SK-N-MC (cell line): ENCODE measurements around the gene ITIH3.

Source experiments
- DNase-seq: peaks from one replicate; pipeline ENCODE4 v3.0.0-alpha.2; 2011; ENCODE audit warnings: low read depth, low spot score
- H3K27ac ChIP-seq: fragments of 200-600 bp; sonication (generic); 2 replicates; pipeline ENCODE4 v1.5.1; 2016; ENCODE audit warnings: mixed run types
- H3K36me3 ChIP-seq: fragments of 200-600 bp; sonication (generic); 2 replicates; pipeline ENCODE4 v1.6.1; 2017; ENCODE audit warnings: antibody characterized with exemption, low read length, mixed read lengths; ENCODE audit not compliant: insufficient read depth
- H3K4me3 ChIP-seq: fragments of 200-600 bp; sonication (generic); 2 replicates; pipeline ENCODE4 v1.5.1; 2016
- H3K9ac ChIP-seq: fragments of 200-600 bp; sonication (generic); 2 replicates; pipeline ENCODE4 v1.8.0; 2017; ENCODE audit warnings: mixed run types, mixed read lengths; ENCODE audit not compliant: insufficient read length
- H3K9me3 ChIP-seq: fragments of 200-600 bp; sonication (generic); 2 replicates; pipeline ENCODE4 v1.6.1; 2017; ENCODE audit warnings: low read depth, mild to moderate bottlenecking, antibody characterized with exemption, low read length, moderate library complexity, mixed read lengths
- EZH2 ChIP-seq: fragments of 200-600 bp; sonication (generic); IDR thresholded peaks from one replicate; pipeline ENCODE4 v1.6.1; 2017; ENCODE audit warnings: antibody characterized with exemption
- FOXP2 ChIP-seq: optimal IDR thresholded peaks from 2 replicates; pipeline ENCODE3; 2011; ENCODE audit warnings: mild to moderate bottlenecking, moderate library complexity; ENCODE audit not compliant: insufficient read depth; ENCODE audit errors: extremely low read length, control extremely low read depth
- POLR2AphosphoS5 ChIP-seq: IDR thresholded peaks from 2 replicates; pipeline ENCODE4 v1.6.1; 2012; ENCODE audit warnings: mild to moderate bottlenecking, low read depth, low read length, borderline replicate concordance

ITIH3 gene

GRCh38 chr3:52829482-52829881 lies 34.9 kb downstream of the ITIH3 start:
- no peak overlapping the region for H3K9ac ChIP-seq
- TF ChIP-seq FOXP2 (no peak), EZH2 (no peak), POLR2AphosphoS5 (no peak)
- H3K36me3 ChIP-seq: no peaks in the 10 kb centered on the region
- no peak overlapping the region for H3K27ac ChIP-seq
- H3K4me3 ChIP-seq: no peak overlapping the region
- DNase-seq: no peak
- H3K9me3 ChIP-seq: no peaks in the 10 kb centered on the region

GRCh38 chr3:52829906-52830463 lies 35.4 kb downstream of the ITIH3 start:
- no peak overlapping the region for H3K4me3 ChIP-seq

GRCh38 chr3:52830535-52831258 lies 36.1 kb downstream of the ITIH3 start, which contains the start of gene ITIH4:
Gene ITIH4, minus strand, starts transcription at chr3:52830672. Its CDS starts 30 bp downstream, at chr3:52830642.
- TF ChIP-seq EZH2 (no peak), FOXP2 (no peak), POLR2AphosphoS5 (no peak)
- Histone ChIP-seq H3K27ac (no peak within 1 kb of the TSS), H3K9me3 (no peaks in the 10 kb centered on the region), H3K36me3 (no peaks in the 10 kb centered on the region), H3K9ac (no peak within 1 kb of the TSS), H3K4me3 (no peak within 1 kb of the TSS)
- no peak for DNase-seq

More at GRCh38 chr3:52829906-52830463, 35.4 kb downstream of the ITIH3 start:
- no peak overlapping the region for H3K27ac ChIP-seq
- TF ChIP-seq FOXP2 (no peak), EZH2 (no peak), POLR2AphosphoS5 (no peak)
- no peak for DNase-seq
- H3K9me3 ChIP-seq: no peaks in the 10 kb centered on the region
- no peak overlapping the region for H3K9ac ChIP-seq
- H3K36me3 ChIP-seq: no peaks in the 10 kb centered on the region

GRCh38 chr3:52831500-52832301 lies 37.1 kb downstream of the ITIH3 start:
- Histone ChIP-seq H3K9ac (no peak overlapping the region), H3K4me3 (no peak overlapping the region), H3K9me3 (no peaks in the 10 kb centered on the region), H3K27ac (no peak overlapping the region), H3K36me3 (no peaks in the 10 kb centered on the region)
- DNase-seq: no peak
- TF ChIP-seq POLR2AphosphoS5: no peak
- no peak for TF ChIP-seq EZH2

GRCh38 chr3:52833202-52833601 lies 38.6 kb downstream of the ITIH3 start:
- no peak overlapping the region for H3K4me3 ChIP-seq
- no peaks in the 10 kb centered on the region for H3K36me3 ChIP-seq
- no peak overlapping the region for H3K27ac ChIP-seq
- no peak for TF ChIP-seq EZH2
- no peak for TF ChIP-seq FOXP2
- TF ChIP-seq POLR2AphosphoS5: no peak
- no peak for DNase-seq
- H3K9ac ChIP-seq: no peak overlapping the region
- no peaks in the 10 kb centered on the region for H3K9me3 ChIP-seq

GRCh38 chr3:52834871-52835501 lies 40.4 kb downstream of the ITIH3 start, which contains the start of gene MUSTN1:
Gene MUSTN1, minus strand, starts transcription at chr3:52835019. Its CDS starts 71 bp downstream, at chr3:52834948.
- Histone ChIP-seq H3K27ac (no peak within 1 kb of the TSS), H3K4me3 (no peak within 1 kb of the TSS), H3K9ac (no peak within 1 kb of the TSS), H3K9me3 (no peaks in the 10 kb centered on the region), H3K36me3 (no peaks in the 10 kb centered on the region)
- TF ChIP-seq POLR2AphosphoS5 (no peak), EZH2 (no peak), FOXP2 (no peak)
- DNase-seq: no peak

GRCh38 chr3:52835766-52836470 lies 41.3 kb downstream of the ITIH3 start:
- no peaks in the 10 kb centered on the region for H3K9me3 ChIP-seq
- H3K4me3 ChIP-seq: no peak overlapping the region
- TF ChIP-seq FOXP2 (no peak), POLR2AphosphoS5 (no peak), EZH2 (no peak)
- no peaks in the 10 kb centered on the region for H3K36me3 ChIP-seq
- no peak for DNase-seq
- no peak overlapping the region for H3K27ac ChIP-seq
- H3K9ac ChIP-seq: no peak overlapping the region

- H3K9me3 ChIP-seq: no peaks in the 10 kb centered on the region
- H3K9ac ChIP-seq: no peak overlapping the region
- no peak overlapping the region for H3K4me3 ChIP-seq
- no peak overlapping the region for H3K27ac ChIP-seq
- no peaks in the 10 kb centered on the region for H3K36me3 ChIP-seq
- DNase-seq: no peak
- no peak for TF ChIP-seq POLR2AphosphoS5
- TF ChIP-seq FOXP2: no peak
- no peak for TF ChIP-seq EZH2
Measured at GRCh38 chr3:52836471-52836845, 41.9 kb downstream of the ITIH3 start.
